ENCODE data around the gene ACSS2. TPM values are rescaled to one million over a fixed set of nuclear protein-coding genes. Genes with fewer than 3 reads are reported as not detected.
A peak's percentile ranks its signal among the peaks of the same experiment; 100 is the strongest.

ACSS2 gene
- total RNA-seq, 4 donors from 2014 or later: 48.5 to 89.6 (median 68.1) TPM

DNA sequence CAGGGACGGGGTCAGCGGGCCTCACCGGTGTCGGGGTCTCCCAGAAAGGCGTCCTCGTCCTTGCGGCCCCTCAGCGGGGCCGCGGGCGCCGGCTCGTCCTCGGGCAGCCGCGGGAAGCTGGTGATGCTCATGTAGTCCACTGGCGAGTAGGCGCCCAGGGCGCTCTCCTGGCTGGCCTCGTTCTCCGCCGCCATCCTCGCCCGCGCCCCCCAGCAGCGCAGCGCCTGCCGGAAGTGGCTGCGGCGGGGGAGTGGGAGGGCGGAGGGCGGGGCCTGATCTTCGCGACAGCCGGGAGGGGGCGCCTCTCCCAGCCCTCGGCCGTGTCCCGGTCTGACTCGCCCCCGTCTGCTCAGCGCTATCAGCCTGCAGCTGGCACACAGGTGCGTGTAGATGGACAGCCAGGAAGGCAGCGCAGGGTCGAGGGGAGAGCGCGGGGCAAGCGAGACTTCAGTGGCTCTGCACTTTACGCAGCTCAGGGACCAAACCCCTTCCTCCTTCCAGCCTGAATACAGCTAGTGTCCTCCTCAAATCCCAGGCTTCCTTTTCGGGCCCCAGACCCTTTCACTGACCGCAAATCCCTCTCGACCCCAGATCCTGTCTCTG, 3.7 kb upstream of the ACSS2 start, which contains the start of gene GGT7:
TSS of gene GGT7 (minus strand) at position 235 of the 603 bp plus-strand sequence. CDS start at position 194, 41 bp downstream.
- no peaks in the 10 kb centered on the region for H3K36me3 ChIP-seq
- TF ChIP-seq, protein P1, sequence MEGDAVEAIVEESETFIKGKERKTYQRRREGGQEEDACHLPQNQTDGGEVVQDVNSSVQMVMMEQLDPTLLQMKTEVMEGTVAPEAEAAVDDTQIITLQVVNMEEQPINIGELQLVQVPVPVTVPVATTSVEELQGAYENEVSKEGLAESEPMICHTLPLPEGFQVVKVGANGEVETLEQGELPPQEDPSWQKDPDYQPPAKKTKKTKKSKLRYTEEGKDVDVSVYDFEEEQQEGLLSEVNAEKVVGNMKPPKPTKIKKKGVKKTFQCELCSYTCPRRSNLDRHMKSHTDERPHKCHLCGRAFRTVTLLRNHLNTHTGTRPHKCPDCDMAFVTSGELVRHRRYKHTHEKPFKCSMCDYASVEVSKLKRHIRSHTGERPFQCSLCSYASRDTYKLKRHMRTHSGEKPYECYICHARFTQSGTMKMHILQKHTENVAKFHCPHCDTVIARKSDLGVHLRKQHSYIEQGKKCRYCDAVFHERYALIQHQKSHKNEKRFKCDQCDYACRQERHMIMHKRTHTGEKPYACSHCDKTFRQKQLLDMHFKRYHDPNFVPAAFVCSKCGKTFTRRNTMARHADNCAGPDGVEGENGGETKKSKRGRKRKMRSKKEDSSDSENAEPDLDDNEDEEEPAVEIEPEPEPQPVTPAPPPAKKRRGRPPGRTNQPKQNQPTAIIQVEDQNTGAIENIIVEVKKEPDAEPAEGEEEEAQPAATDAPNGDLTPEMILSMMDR (IDR thresholded peaks at IDR 0.05): peak in 4 of 6 experiments; percentile 56 to 79 (median 62)
- TF ChIP-seq POLR2A (IDR thresholded peaks at IDR 0.05): peak in 1 of 2 donors; percentile 63
- H3K4me3 ChIP-seq (replicated peaks in 1 of 3): peak within 1 kb of the TSS; percentile 35 to 68 (median 65)
- peaks cover 14 to 20% of the 10 kb centered on the region in 2 donors for H3K4me1 ChIP-seq
- no peaks in the 10 kb centered on the region for H3K9me3 ChIP-seq
- intact Hi-C loops (cut with DNase I): loop anchor here (5.0 to 10.0 kb wide), 2 partner anchors 85 to 222 kb away; partner anchors contain the start of genes GSS, MYH7B and TRPC4AP
- WGBS, 2 donors: 0 to 3% methylated on average over 16 to 23 of the region's 52 CpGs
- H3K27ac ChIP-seq: peak within 1 kb of the TSS; percentile 32 to 62 (median 54)
- H3K27me3 ChIP-seq: no peaks in the 10 kb centered on the region
- DNase-seq: peak; percentile 85 to 86

DNA sequence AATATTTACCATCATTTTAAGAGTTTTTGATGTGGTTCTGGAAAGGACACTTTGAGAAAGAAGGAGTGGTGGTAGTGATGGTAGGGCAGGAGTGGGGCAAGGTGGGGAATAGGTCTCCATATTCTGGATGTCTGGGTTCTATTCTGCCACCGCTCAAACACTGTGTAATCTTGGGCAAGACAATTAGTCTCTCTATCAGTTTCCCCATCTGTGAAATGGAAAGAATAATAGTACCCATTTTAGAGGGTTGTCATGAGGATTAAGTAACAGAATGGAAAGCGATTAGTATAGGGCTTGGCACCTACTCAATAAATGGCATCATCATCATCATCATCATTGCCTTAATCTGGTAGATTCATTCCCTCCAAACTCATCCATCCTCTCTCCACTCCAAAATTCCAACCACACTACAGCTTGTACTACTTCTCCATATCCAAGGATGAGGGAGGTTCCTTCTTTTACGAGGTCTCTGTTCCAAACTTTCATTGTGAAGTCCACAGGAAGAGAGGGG, 2.8 kb upstream of the ACSS2 start:
- no peak for TF ChIP-seq POLR2A (IDR thresholded peaks at IDR 0.05)
- TF ChIP-seq, protein P1 (IDR thresholded peaks at IDR 0.05): no peak
- Histone ChIP-seq H3K36me3 (no peaks in the 10 kb centered on the region), H3K4me1 (peaks cover 14 to 20% of the 10 kb centered on the region in 2 donors), H3K27ac (peak overlapping the region in 1 of 3 donors; percentile 1), H3K27me3 (no peaks in the 10 kb centered on the region), H3K9me3 (no peaks in the 10 kb centered on the region), H3K4me3 (replicated peaks in 1 of 3) (no peak overlapping the region)
- no peak for DNase-seq
- 60 to 66% methylated on average over 3 of the region's 3 CpGs for WGBS, 2 donors
- intact Hi-C loops (cut with DNase I): loop anchor here (5.0 to 10.0 kb wide), 2 partner anchors 84 to 221 kb away; partner anchors contain the start of genes GSS, MYH7B and TRPC4AP

DNA sequence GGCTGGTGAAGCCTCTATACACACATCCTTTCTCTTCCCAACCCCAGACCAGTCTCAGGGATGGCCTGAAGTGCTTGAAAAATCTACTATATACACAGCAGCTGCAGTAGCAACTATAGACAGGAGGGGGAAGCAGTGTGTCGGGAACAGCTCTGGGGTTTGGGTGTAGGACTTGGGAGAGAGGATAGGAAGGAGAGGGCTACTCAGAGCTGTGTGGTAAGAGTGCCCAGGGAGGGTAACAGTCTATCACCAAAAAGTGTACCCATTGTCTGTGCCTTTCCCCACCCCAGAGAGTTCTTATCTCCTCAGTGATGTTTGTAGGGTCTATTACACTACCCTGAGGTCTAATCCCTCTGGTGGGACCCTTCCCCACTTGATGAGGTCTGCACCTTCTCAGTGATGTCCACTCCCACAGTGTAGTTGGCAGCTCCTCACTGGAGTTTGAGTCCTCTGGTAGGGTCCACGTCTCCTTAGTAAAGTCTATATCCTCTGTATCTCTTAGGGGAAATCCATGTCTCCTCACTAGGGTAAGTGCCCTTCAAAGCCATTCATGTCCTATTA, 2.2 kb upstream of the ACSS2 start:
- H3K4me3 ChIP-seq (replicated peaks in 1 of 3): no peak overlapping the region
- H3K4me1 ChIP-seq: peaks cover 14 to 20% of the 10 kb centered on the region in 2 donors
- no peaks in the 10 kb centered on the region for H3K36me3 ChIP-seq
- intact Hi-C loops (cut with DNase I): loop anchor here (5.0 to 10.0 kb wide), 2 partner anchors 83 to 221 kb away; partner anchors contain the start of genes GSS, MYH7B and TRPC4AP
- peak; percentile 75 to 77 for DNase-seq
- TF ChIP-seq, protein P1 (IDR thresholded peaks at IDR 0.05): peak; percentile 44 to 87 (median 84)
- TF ChIP-seq POLR2A (IDR thresholded peaks at IDR 0.05): no peak
- no peaks in the 10 kb centered on the region for H3K9me3 ChIP-seq
- no peaks in the 10 kb centered on the region for H3K27me3 ChIP-seq
- H3K27ac ChIP-seq: peak overlapping the region in 2 of 3 donors; percentile 1 to 14
- 36 to 38% methylated on average over 2 of the region's 2 CpGs for WGBS, 2 donors

DNA sequence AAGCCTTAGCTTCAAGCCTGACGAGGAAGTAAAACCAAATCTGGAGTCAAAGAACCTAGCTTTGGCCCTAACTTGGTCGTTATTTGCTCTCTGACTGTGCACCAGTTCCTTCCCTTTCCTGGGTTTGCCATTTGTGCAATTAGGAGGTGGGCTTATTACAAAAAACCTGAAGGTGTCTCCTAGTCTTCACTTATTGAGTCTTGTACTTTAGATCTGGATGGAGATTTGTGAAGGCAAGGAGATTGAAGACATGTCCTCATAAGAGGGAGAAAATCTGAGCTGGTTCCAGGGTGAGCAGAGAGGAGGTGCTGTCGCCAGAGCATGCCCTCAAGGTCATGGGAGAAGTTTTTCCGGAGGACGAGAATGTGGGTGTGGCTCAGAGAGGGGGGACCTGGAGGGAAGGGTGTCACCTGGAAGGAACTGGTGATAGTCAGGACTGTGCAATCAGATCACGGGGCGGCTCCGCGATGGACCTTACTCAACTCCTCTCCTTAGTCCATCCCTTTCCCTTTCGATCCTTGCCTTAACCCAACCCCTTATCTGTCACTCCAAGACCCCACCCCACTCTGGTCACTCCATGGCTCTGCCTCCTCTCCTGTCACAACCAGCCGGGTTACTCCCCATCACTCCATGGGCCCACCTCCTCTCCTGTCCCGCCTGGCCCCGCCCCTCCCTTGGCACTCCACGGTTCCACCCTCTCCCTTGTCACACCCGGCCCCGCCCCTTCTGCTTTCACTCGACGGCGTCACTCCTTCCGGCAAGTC, 588 bp upstream of the ACSS2 start:
- no peaks in the 10 kb centered on the region for H3K9me3 ChIP-seq
- H3K36me3 ChIP-seq: no peaks in the 10 kb centered on the region
- intact Hi-C loops (cut with DNase I): loop anchor here (10.0 kb wide), 1 partner anchor 219 kb away; the partner anchor contains the start of gene TRPC4AP
- peak; percentile 100 for DNase-seq
- peak overlapping the region; percentile 5 to 88 (median 14) for H3K4me3 ChIP-seq (replicated peaks in 1 of 3)
- WGBS, 2 donors: 10 to 12% methylated on average over 20 of the region's 20 CpGs
- TF ChIP-seq, protein P1 (IDR thresholded peaks at IDR 0.05): peak in 3 of 6 experiments; percentile 30 to 52 (median 43)
- peak in 1 of 2 donors; percentile 62 for TF ChIP-seq POLR2A (IDR thresholded peaks at IDR 0.05)
- H3K27ac ChIP-seq: peak overlapping the region; percentile 69 to 86 (median 70)
- H3K27me3 ChIP-seq: no peaks in the 10 kb centered on the region
- H3K4me1 ChIP-seq: peaks cover 14 to 20% of the 10 kb centered on the region in 2 donors
